Subcutaneous adipose tissue (tissue), 4 donors: ENCODE measurements around the gene GPATCH4. TPM values are rescaled to one million over a fixed set of nuclear protein-coding genes. Genes with fewer than 3 reads are reported as not detected.

Experiments used
- CTCF ChIP-seq: fragments of 450-650 bp; IDR thresholded peaks from one replicate; pipeline ENCODE4 v1.5.1; 2016; ENCODE audit warnings: low read depth, mild to moderate bottlenecking, control low read depth, antibody characterized with exemption, moderate library complexity
- total RNA-seq, 4 donors: library from RNA; depleted of rRNA; stranded (reverse); fragments of >200 nt; gene quantifications; one replicate each; pipeline ENCODE4 v1.1.0, GENCODE V29; 2016

Gene GPATCH4
- total RNA-seq, 4 donors from 2014 or later, result 10.7 to 35.1 (median 21.4) TPM

GRCh38 chr1:156615946-156616345 is 14.7 kb upstream of the GPATCH4 start:
- TF ChIP-seq CTCF, result no peak

- TF ChIP-seq CTCF, result no peak
Measured at GRCh38 chr1:156612666-156613065, 11.4 kb upstream of the GPATCH4 start.

GRCh38 chr1:156608981-156609380 is 7.7 kb upstream of the GPATCH4 start:
- TF ChIP-seq CTCF, result no peak

GRCh38 chr1:156608036-156608674 is 6.9 kb upstream of the GPATCH4 start:
- TF ChIP-seq CTCF, result no peak

GRCh38 chr1:156602557-156602993 is 1.3 kb upstream of the GPATCH4 start:
- TF ChIP-seq CTCF, result no peak

- TF ChIP-seq CTCF, result no peak
Measured at GRCh38 chr1:156601892-156602291, 613 bp upstream of the GPATCH4 start.

GRCh38 chr1:156600733-156601121 is 552 bp downstream of the GPATCH4 start:
- TF ChIP-seq CTCF, result no peak
